SH-SY5Y (cell line): ENCODE data around the gene MTFP1.

Source experiments
- GATA2 ChIP-seq: IDR thresholded peaks from 2 replicates; pipeline ENCODE4 v1.6.1; 2011; ENCODE audit warnings: mild to moderate bottlenecking, low read depth, low read length
- GATA3 ChIP-seq: IDR thresholded peaks from 2 replicates; pipeline ENCODE4 v1.6.1; 2011; ENCODE audit warnings: low read depth, mild to moderate bottlenecking, low read length, moderate library complexity

DNA sequence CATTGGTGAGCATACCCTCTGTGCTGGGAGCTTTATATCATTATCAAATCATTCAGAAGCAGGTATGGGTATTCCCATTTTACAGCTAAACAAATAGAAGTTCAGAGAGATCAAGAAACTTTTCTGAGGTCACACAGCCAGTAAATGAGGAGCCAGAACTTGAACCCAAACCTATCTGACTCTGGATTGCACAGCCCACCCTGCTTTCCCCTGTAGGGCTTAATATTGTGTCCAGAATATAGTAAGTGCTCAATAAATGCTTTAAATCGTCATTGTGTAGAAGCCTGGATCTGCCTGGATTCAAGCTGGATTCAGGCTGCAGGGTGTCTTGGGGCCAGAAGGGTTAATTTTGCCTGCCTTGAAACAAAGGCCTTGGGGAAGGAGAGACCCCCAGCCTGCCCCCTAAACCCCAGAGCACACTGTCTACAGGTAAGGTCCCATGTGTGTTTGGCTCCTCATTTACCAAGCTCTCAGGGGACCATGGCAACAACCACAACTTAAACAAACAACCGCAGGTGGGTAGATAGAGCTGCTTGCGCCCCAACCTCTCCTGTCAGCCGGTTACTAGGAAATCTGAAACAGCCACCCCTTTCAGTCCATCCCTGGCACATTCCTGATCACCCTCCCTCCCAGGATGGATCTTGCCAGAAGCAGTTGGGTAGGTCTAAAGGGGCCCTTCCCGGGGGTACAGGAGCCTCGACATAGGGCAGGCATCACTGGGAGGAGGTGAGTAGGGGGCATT lies 49.3 kb downstream of the MTFP1 start:
- TF ChIP-seq GATA3 (no peak), GATA2 (no peak)
